Measurements from ENCODE around the gene ATRIP.

Gene ATRIP

DNA sequence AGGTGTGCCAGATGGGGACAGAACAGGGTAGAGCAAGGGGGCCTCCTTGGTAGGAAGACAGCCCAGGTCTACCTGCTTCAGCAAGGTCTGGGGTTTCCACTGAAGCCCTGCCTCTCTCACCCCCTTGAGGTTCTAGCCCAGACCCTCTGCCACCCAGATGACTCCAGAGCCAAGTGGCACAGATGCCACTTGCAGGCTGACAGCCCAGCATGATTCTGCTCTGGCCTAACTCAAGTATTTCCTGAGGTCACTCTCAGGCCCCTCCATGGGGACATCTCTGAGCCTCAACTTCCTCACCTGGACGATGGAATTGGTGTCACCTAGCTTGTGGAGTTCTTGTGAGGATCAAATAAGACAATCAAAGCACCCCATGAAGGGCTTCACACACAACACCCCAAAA lies 40.6 kb upstream of the ATRIP start:
- Histone ChIP-seq H3K4me3 (ENCODE audit: low read depth, low read length) (no peak overlapping the region), H3K36me3 (ENCODE audit: control insufficient read depth in 2 of 2, insufficient read depth in 1 of 2, low read length in 2 of 2) (peaks cover 0 to 58% of the 10 kb centered on the region in 2 experiments; a peak in 1 of 3 replicates), H3K9me3 (ENCODE audit: control insufficient read depth, insufficient read depth, low read depth, low read length) (no peaks in the 10 kb centered on the region), H3K4me1 (ENCODE audit: control insufficient read depth, insufficient read depth, low read length) (no peaks in the 10 kb centered on the region), H3K27ac (ENCODE audit: extremely low read depth, low read depth, low read length) (no peak overlapping the region)
- ChIA-PET POLR2A (no interaction called here), CTCF (interaction anchor here (0.5 to 1.2 kb wide), 4 partner anchors 10 to 211 kb away, joined by 3 read pairs; no protein-coding TSS in a partner anchor)
- TF ChIP-seq ZBTB21 (tag by site-specific recombination; IDR thresholded peaks at IDR 0.05): no peak
- TF ChIP-seq FEZF1 (tag by site-specific recombination; IDR thresholded peaks at IDR 0.05): no peak
- TF ChIP-seq ZNF571 (tag by site-specific recombination; IDR thresholded peaks at IDR 0.05): no peak
- TF ChIP-seq ZNF112 (tag by site-specific recombination; IDR thresholded peaks at IDR 0.05): no peak
- TF ChIP-seq ZXDB (tag by site-specific recombination; IDR thresholded peaks at IDR 0.05): no peak
- TF ChIP-seq, protein P1, sequence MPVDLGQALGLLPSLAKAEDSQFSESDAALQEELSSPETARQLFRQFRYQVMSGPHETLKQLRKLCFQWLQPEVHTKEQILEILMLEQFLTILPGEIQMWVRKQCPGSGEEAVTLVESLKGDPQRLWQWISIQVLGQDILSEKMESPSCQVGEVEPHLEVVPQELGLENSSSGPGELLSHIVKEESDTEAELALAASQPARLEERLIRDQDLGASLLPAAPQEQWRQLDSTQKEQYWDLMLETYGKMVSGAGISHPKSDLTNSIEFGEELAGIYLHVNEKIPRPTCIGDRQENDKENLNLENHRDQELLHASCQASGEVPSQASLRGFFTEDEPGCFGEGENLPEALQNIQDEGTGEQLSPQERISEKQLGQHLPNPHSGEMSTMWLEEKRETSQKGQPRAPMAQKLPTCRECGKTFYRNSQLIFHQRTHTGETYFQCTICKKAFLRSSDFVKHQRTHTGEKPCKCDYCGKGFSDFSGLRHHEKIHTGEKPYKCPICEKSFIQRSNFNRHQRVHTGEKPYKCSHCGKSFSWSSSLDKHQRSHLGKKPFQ (tag by site-specific recombination; IDR thresholded peaks at IDR 0.05): no peak
- no peak for TF ChIP-seq ZNF548 (tag by site-specific recombination; IDR thresholded peaks at IDR 0.05)
- TF ChIP-seq ZNF324 (tag by site-specific recombination; IDR thresholded peaks at IDR 0.05): no peak
- no peak for TF ChIP-seq ZNF629 (tag by site-specific recombination; IDR thresholded peaks at IDR 0.05)
- no peak for TF ChIP-seq ZEB2 (tag by site-specific recombination; IDR thresholded peaks at IDR 0.05)
- TF ChIP-seq ZNF19 (tag by site-specific recombination; IDR thresholded peaks at IDR 0.05; ENCODE audit: low read depth): no peak
- no peak for TF ChIP-seq SP3 (tag by site-specific recombination; IDR thresholded peaks at IDR 0.05)
- TF ChIP-seq, protein P2, sequence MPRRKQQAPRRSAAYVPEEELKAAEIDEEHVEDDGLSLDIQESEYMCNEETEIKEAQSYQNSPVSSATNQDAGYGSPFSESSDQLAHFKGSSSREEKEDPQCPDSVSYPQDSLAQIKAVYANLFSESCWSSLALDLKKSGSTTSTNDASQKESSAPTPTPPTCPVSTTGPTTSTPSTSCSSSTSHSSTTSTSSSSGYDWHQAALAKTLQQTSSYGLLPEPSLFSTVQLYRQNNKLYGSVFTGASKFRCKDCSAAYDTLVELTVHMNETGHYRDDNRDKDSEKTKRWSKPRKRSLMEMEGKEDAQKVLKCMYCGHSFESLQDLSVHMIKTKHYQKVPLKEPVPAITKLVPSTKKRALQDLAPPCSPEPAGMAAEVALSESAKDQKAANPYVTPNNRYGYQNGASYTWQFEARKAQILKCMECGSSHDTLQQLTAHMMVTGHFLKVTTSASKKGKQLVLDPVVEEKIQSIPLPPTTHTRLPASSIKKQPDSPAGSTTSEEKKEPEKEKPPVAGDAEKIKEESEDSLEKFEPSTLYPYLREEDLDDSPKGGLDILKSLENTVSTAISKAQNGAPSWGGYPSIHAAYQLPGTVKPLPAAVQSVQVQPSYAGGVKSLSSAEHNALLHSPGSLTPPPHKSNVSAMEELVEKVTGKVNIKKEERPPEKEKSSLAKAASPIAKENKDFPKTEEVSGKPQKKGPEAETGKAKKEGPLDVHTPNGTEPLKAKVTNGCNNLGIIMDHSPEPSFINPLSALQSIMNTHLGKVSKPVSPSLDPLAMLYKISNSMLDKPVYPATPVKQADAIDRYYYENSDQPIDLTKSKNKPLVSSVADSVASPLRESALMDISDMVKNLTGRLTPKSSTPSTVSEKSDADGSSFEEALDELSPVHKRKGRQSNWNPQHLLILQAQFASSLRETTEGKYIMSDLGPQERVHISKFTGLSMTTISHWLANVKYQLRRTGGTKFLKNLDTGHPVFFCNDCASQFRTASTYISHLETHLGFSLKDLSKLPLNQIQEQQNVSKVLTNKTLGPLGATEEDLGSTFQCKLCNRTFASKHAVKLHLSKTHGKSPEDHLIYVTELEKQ (tag by site-specific recombination; IDR thresholded peaks at IDR 0.05; ENCODE audit: borderline replicate concordance): no peak
- no peak for TF ChIP-seq TCF7L2 (IDR thresholded peaks at IDR 0.05; ENCODE audit: borderline replicate concordance, low read depth, low read length)
- TF ChIP-seq, protein P3, sequence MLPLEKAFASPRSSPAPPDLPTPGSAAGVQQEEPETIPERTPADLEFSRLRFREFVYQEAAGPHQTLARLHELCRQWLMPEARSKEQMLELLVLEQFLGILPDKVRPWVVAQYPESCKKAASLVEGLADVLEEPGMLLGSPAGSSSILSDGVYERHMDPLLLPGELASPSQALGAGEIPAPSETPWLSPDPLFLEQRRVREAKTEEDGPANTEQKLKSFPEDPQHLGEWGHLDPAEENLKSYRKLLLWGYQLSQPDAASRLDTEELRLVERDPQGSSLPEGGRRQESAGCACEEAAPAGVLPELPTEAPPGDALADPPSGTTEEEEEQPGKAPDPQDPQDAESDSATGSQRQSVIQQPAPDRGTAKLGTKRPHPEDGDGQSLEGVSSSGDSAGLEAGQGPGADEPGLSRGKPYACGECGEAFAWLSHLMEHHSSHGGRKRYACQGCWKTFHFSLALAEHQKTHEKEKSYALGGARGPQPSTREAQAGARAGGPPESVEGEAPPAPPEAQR (tag by site-specific recombination; IDR thresholded peaks at IDR 0.05): no peak
- no peak for TF ChIP-seq ZNF138 (tag by site-specific recombination; IDR thresholded peaks at IDR 0.05; ENCODE audit: borderline replicate concordance)
- TF ChIP-seq ZNF239 (tag by site-specific recombination; IDR thresholded peaks at IDR 0.05): no peak
- TF ChIP-seq SP2 (tag by site-specific recombination; IDR thresholded peaks at IDR 0.05): no peak
- TF ChIP-seq, protein P4, sequence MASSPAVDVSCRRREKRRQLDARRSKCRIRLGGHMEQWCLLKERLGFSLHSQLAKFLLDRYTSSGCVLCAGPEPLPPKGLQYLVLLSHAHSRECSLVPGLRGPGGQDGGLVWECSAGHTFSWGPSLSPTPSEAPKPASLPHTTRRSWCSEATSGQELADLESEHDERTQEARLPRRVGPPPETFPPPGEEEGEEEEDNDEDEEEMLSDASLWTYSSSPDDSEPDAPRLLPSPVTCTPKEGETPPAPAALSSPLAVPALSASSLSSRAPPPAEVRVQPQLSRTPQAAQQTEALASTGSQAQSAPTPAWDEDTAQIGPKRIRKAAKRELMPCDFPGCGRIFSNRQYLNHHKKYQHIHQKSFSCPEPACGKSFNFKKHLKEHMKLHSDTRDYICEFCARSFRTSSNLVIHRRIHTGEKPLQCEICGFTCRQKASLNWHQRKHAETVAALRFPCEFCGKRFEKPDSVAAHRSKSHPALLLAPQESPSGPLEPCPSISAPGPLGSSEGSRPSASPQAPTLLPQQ (tag by site-specific recombination; IDR thresholded peaks at IDR 0.05): no peak
- TF ChIP-seq ZNF843 (tag by site-specific recombination; IDR thresholded peaks at IDR 0.05): no peak
